Measurements from ENCODE around the gene SEPTIN1. TPM values are rescaled to one million over a fixed set of nuclear protein-coding genes. Genes with fewer than 3 reads are reported as not detected.
A peak's percentile ranks its signal among the peaks of the same experiment; 100 is the strongest.

Gene SEPTIN1
- total and polyA plus RNA-seq, 2 of the 4 experiments (the other 2 are of a cell fraction) = 0.24 TPM; not detected in 1

DNA sequence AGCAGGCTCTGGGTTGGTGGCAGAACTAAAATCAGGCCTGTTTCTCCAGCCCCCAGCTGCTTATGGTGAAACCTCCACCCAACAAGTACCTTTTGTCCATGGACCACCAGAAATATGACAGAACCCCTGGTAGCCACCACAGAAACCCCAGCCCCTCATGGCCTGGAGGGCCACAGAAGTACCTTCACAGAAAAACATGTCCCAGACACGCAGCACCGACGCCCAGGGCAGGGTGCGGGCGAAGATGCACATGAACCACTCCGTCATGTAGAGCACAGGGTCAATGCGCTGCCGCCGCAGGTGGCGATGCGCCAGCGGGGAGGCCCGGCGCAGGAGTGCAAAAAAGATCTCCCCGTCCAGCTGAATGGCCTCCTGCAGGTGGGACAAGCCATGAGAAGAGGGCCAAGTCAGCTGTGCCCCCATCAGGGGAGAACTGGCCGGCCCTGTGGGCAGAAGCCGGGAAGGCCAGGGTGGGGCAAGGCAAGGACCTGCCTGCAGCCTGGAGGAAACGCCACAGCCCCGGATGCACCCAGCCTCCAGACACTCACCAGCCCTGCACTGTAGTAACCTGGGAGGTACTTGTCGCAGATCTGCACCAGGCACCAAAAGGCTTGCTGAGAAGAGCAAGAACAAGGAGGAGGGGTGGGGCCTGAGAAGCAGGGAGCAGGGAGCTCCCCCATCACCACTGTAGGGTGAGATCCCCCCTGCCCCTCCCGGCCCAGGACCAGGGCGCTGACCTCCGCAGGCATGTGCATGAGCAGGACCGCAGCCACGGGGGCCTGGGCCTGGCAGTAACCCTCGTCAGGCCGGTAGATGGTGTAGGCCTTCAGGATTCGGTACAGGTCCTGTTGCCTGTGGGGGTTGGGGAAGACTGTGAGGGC lies 23.1 kb downstream of the SEPTIN1 start:
- no peak overlapping the region for H3K4me3 ChIP-seq (ENCODE audit: insufficient read depth, low read depth, low read length)
- no peak overlapping the region for H2BK5ac ChIP-seq (ENCODE audit: low read depth, low read length, poor library complexity, severe bottlenecking)
- H3K23ac ChIP-seq (ENCODE audit: low read depth, low read length) = no peak overlapping the region
- H2AK5ac ChIP-seq (ENCODE audit: low read depth, low read length) = no peak overlapping the region
- peaks cover 5% of the 10 kb centered on the region; the same call in 1 of the 2 replicates for H3K4me1 ChIP-seq (ENCODE audit: control insufficient read depth, insufficient read depth, low read length)
- H4K5ac ChIP-seq (ENCODE audit: low read depth, low read length) = no peak overlapping the region
- intact Hi-C loops (cut with micrococcal nuclease) (no loop called here), dilution Hi-C loops (cut with HindIII; ENCODE audit: low sequenced_read_pairs, unreplicated experiment) (no loop called here), in situ Hi-C loops (cut with MboI; ENCODE audit: low sequenced_read_pairs) (no loop called here)
- WGBS, 2 experiments (ENCODE audit: extremely low coverage in 2 of 2, insufficient read length in 1 of 2) = 99% methylated on average over 11 of the region's 28 CpGs; no CpG with 5 or more reads in 1 of the 2 experiments
- H3K79me1 ChIP-seq (ENCODE audit: low read depth in 1 of 2, low read length in 2 of 2) = peaks cover 15 to 50% of the 10 kb centered on the region in 2 experiments
- H3K14ac ChIP-seq (replicated peaks; ENCODE audit: low read depth, low read length) = no peak overlapping the region
- H2BK20ac ChIP-seq (ENCODE audit: low read depth, low read length) = no peak overlapping the region
- POLR2A ChIA-PET (ENCODE audit: unreplicated experiment) = no interaction called here
- DNase-seq = no peak
- no peaks in the 10 kb centered on the region for H3K9me3 ChIP-seq (ENCODE audit: control insufficient read depth, insufficient read depth, low read length)
- no peak overlapping the region for H2BK120ac ChIP-seq (ENCODE audit: low read depth, low read length)
- H2BK15ac ChIP-seq (ENCODE audit: low read depth, low read length) = no peak overlapping the region
- H3K4ac ChIP-seq (ENCODE audit: low read depth, low read length) = no peak overlapping the region
- H3K4me2 ChIP-seq (ENCODE audit: low read depth, low read length) = no peak overlapping the region
- no peak overlapping the region for H4K8ac ChIP-seq (ENCODE audit: low read depth in 2 of 2, low read length in 2 of 2)
- no peak overlapping the region for H3K56ac ChIP-seq (ENCODE audit: extremely low read depth, insufficient read depth, low read length)
- no peak for TF ChIP-seq RAD21 (IDR thresholded peaks at IDR 0.05; ENCODE audit: low read length)
- no peak for TF ChIP-seq NFE2L2 (IDR thresholded peaks at IDR 0.05; ENCODE audit: low read depth, low read length)
- no peak for TF ChIP-seq MXI1 (IDR thresholded peaks at IDR 0.05; ENCODE audit: borderline replicate concordance, low read depth, low read length)
- no peak for TF ChIP-seq RFX5 (IDR thresholded peaks at IDR 0.05; ENCODE audit: low read depth, low read length)
- TF ChIP-seq FOS (IDR thresholded peaks at IDR 0.05; ENCODE audit: low read depth, low read length) = no peak
- TF ChIP-seq, protein P1, sequence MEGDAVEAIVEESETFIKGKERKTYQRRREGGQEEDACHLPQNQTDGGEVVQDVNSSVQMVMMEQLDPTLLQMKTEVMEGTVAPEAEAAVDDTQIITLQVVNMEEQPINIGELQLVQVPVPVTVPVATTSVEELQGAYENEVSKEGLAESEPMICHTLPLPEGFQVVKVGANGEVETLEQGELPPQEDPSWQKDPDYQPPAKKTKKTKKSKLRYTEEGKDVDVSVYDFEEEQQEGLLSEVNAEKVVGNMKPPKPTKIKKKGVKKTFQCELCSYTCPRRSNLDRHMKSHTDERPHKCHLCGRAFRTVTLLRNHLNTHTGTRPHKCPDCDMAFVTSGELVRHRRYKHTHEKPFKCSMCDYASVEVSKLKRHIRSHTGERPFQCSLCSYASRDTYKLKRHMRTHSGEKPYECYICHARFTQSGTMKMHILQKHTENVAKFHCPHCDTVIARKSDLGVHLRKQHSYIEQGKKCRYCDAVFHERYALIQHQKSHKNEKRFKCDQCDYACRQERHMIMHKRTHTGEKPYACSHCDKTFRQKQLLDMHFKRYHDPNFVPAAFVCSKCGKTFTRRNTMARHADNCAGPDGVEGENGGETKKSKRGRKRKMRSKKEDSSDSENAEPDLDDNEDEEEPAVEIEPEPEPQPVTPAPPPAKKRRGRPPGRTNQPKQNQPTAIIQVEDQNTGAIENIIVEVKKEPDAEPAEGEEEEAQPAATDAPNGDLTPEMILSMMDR (conservative IDR thresholded peaks at IDR 0.05; ENCODE audit: low read depth, low read length) = no peak
- TF ChIP-seq CEBPB (IDR thresholded peaks at IDR 0.05; ENCODE audit: low read depth, low read length) = no peak
- no peak for TF ChIP-seq MAZ (IDR thresholded peaks at IDR 0.05; ENCODE audit: borderline replicate concordance, low read depth, low read length)
- H3K9ac ChIP-seq (ENCODE audit: low read depth, low read length) = no peak overlapping the region
- H3K9me1 ChIP-seq (ENCODE audit: insufficient read depth, low read length) = peaks cover 7% of the 10 kb centered on the region; the same call in 1 of the 2 replicates
- peaks cover 5% of the 10 kb centered on the region; the same call in 1 of the 2 replicates for H4K20me1 ChIP-seq (ENCODE audit: insufficient read depth, low read length)
- no peaks in the 10 kb centered on the region for H3K27me3 ChIP-seq (ENCODE audit: control insufficient read depth, insufficient read depth, low read length)
- CTCF ChIA-PET = interaction anchor here (0.6 kb wide), 1 partner anchor 10 kb away, joined by 4 read pairs; no protein-coding TSS in a partner anchor
- ATAC-seq (ENCODE audit: low read depth) = no peak
- no peak overlapping the region for H4K91ac ChIP-seq (ENCODE audit: insufficient read depth, low read depth, low read length)
- H2AFZ ChIP-seq (replicated peaks; ENCODE audit: low read length, poor library complexity) = no peak overlapping the region
- peak overlapping the region; percentile 34 for H2AK9ac ChIP-seq (replicated peaks; ENCODE audit: low read depth, low read length, poor library complexity)
- H3K36me3 ChIP-seq (ENCODE audit: control insufficient read depth, insufficient read depth, low read length) = peaks cover 37% of the 10 kb centered on the region
- BruUV-seq (replicated peaks) = no TSS peak
- H3K27ac ChIP-seq (ENCODE audit: insufficient read depth, low read length) = no peak overlapping the region
- H3K18ac ChIP-seq (ENCODE audit: low read depth, low read length) = no peak overlapping the region

All from IMR-90 (cell line).